NCI-H146 treated with DMSO at 0.1 percent for 48 hours (cell line): ENCODE data around the gene AURKB.
A peak's percentile ranks its signal among the peaks of the same experiment; 100 is the strongest.
"Not testable (repeated sequence)": the region's sequence is repeated elsewhere in the genome, so short reads cannot be mapped to it uniquely, and the experiment has no call there.

Experiments used
- DNase-seq: peaks from one replicate; lab custom pipeline; 2025; ENCODE audit not compliant: unreplicated experiment; lab: John Stamatoyannopoulos, UW

The AURKB gene

GRCh38 chr17:8225813-8226535 lies 15.6 kb upstream of the AURKB start:
- DNase-seq = peak; percentile 8

DNA sequence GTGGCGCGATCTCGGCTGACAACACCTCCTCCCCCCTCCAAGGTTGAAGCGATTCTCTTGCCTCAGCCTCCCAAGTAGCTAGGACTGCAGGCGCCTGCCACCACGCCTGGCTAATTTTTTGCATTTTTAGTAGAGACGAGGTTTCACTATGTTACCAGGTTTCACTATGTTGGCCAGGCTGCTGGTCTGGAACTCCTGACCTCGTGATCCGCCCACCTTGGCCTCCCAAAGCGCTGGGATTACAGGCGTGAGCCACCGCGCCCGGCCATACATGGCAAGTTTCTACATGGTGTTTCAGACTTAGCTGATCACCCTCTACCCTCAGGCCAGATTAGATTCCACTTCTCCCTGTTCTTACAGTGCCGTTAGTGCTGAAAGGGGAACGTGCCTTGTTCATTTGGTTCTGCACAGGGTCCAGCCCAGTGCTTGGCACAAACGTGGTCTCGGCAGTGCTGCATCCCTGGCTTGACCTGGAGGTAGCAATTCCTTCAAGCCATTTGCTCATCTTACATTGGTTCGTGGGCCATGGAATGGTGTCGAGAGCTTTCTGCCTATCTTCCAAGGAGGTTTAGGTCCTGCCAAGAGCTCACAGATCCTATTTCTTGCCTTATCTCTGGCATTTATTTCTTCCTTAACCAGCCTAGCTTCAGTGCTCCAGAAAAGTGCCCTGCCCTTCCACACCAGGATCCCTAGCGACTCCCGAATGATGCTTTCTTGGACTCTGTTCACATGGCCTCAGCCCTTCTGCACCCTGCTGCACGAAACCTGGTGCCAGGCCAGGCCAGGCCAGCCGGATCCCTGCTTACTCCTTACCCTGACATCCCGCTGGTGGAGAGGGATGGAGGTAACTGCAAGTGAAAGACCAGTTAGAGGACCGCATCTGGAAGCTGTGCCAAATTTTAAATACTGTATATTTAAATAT lies 14.8 kb upstream of the AURKB start:
- no peak for DNase-seq

DNA sequence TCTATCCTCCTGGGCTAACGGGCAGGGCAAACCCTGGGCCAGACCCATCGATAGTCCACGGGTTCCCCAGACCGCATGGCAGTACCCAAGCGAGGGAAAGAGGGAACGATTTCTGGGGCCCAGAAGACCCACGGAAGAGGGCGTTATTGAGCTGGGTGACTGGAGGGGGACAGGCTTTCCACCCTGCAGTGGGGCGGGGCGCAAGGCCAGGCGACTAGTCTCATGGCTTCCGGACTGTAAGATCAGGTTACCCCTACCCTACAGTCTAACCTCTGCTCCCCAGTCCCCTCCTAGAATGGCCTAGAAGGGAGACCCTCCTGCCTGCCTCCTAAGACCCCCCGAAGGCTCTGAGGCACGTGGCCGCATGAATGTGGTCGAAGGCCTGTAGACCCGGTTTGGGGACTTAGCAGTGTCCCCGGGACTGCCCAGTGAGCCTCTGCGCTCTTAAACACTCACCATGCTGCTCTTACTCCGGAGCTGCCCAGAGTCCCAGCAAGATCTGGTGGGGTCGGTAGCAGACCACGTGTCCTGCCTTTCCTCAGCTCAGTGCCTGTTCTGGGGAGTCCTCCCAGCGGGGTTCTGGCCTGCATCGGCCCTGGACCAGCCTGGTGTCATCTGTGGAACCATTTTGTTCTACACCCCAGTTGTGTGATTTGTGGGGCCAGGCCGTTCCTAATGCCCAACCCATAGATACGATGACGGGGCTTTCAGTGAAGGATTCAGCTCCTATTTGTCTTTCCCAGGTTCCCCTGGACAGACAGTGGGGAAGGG lies 13.2 kb upstream of the AURKB start:
- peak; percentile 54 for DNase-seq

DNA sequence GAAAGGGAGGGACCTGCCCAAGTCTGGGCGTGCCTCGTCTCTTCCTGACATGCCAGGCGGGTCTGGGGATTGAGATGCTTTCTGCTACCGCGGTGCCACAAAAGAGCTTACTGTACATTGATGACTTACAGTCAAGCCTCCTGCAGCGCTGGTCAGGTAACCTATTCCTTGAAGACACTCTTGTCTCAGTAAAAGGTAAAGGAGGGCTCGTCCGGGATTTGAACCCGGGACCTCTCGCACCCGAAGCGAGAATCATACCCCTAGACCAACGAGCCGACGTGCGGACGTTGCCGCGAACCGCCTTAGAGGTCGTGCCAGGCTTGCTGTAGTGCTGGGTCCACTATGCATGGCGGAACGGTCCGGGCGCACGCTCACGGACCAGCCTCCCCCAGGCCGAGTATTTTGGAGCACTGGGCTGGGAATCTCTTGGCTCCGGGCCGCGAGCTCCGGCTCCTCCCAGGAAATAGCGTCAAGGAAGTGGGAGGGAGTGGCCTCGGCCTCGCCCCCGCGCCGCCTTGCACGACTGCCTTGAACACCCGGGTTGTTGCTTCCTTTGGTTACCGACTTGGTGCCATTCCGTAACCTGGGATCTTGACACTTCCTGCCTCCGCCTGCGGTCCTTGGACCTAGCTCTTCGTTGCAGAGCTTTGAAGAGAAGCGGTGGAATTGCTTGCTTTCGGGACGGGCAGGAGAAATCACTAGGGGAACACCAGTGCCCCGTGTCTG lies 12.4 kb upstream of the AURKB start:
- DNase-seq = peak; percentile 81

GRCh38 chr17:8222380-8222629 lies 11.9 kb upstream of the AURKB start:
- no peak for DNase-seq

DNA sequence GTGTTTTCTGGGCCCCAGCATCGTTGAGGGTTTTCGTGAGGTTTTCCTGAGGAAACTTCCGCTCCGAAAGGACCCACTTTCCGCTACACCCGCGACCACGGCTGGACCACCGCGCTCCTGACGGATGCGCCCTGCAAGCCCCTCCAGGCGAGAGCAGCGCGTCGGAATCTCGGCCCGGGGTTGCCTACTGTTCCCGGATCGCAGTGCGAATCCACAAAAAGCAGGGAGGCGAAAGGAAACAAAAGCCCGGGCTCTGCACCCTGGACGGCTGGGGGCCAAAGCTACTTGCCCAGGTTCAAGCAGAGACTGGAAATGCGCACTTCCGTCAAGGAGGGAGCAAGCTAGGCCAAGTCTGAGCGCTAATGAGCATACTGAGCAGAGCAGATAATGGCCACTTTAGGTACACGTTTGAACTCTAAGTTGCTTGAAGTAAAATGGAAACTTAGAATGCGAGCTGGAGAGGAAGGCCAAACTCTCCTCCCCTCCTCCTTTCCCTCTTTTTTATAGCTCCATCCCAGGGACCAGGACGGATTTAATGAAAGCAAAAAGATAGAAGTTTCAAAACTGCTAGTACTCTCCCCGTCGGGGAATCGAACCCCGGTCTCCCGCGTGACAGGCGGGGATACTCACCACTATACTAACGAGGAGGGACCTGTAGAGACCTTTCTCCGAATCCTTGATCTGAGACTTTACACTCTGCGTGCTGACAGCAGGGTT lies 11.4 kb upstream of the AURKB start:
- peak; percentile 85 for DNase-seq

DNA sequence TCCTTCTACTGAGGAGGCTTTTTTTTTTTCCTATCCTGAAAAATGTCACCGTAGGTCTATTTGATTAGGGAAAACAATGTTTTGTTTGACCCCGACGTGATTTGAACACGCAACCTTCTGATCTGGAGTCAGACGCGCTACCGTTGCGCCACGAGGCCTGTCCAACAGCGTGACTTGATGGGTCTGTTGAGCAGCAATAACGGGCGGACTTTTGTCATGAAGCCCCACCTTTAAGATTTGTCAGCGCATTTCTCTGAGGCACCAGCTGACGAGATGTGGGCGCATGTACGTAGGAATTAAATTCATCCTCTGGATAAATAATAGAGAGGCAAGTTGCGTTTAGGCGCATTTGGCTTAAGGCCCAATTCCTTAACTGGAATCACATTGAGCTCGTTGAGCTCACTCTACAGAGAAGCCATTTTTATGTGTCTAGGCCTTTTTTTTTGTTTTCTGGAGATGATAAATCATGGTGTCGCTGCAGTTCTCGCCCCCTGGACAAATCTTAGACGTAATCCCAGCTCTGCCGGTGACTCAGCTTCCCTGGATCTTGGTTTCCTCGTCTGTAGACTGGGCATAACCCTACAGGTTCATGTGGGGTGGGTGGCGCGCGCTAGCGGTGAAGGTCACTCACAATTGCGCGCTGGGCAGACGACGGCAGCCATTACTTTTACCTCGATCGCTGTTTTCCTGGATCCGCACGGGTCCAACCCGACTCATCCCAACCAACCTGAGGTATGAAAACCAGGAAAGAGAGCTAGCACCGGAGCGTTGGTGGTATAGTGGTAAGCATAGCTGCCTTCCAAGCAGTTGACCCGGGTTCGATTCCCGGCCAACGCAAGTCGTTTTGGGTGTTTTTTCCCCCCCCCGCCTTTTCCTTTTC lies 10.6 kb upstream of the AURKB start:
- peak; percentile 86 for DNase-seq

GRCh38 chr17:8214000-8214399 lies 3.6 kb upstream of the AURKB start:
- DNase-seq = not testable (repeated sequence)

- DNase-seq = no peak
Observed at GRCh38 chr17:8212312-8213180, 2.2 kb upstream of the AURKB start.

- DNase-seq = no peak
Observed at GRCh38 chr17:8210761-8211458, 535 bp upstream of the AURKB start.

GRCh38 chr17:8206536-8206935 lies 3.8 kb downstream of the AURKB start:
- DNase-seq = no peak

DNA sequence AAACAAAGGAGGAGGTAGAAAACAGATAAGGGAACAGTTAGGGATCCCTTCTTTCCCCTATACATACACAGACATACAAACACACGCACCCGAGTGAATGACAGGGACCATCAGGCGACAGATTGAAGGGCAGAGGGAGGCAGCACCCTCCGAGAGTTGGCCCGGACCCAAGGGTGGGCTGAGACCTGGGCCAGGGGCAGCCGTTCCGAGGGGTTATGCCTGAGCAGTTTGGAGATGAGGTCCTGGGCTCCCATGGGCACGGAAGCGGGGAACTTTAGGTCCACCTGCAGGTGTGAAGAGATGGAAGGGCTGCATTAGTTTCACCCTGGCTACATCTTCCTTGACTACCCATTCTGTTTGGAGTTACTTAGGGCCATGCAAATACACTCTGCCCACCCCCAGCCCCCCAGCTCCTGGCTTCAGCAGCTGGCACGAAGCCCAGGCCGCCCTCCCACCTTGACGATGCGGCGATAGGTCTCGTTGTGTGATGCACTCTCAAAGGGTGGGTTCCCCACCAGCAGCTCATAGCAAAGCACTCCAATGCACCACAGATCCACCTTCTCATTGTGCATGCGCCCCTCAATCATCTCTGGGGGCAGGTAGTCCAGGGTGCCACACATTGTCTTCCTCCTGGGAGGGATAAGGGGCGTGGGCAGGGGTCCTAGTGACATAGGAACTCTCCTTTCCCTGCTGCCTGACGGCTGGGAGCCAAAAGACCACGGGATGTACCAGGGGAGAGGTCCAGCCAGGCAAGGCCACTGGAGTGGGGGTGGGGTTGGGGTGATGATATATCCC lies 5.4 kb downstream of the AURKB start:
- no peak for DNase-seq

- DNase-seq = peak; percentile 96
Observed at GRCh38 chr17:8192070-8192815, 18.1 kb downstream of the AURKB start.

DNA sequence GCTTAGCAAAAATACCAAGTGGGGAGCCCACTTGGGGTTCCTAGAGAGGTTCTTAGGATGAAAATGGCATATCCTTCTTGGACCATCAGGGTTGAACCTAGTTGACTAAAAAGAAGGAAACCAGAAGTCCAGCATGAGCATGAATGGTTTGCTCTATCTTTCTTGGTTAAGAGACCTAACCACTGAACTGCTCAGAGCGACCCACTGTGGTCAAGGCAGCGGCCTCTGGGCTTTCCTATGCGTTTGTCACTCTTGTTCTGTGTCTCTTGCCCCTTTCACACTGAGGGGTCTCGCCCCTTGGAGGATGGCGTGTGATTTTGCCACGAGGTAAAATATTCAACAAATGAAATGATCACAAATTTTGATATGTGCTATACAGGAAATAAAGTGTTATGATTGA lies 19.9 kb downstream of the AURKB start:
- no peak for DNase-seq

- peak; percentile 94 for DNase-seq
Observed at GRCh38 chr17:8189711-8190477, 20.5 kb downstream of the AURKB start, which contains the start of gene BORCS6. BORCS6 (minus strand) TSS chr17:8190180; CDS start chr17:8190140, 40 bp downstream.
